Spleen (tissue), 11 donors: ENCODE measurements around the gene TENM4. TPM values are rescaled to one million over a fixed set of nuclear protein-coding genes. Genes with fewer than 3 reads are reported as not detected.

Experiments used
- DNase-seq: peaks from one replicate; pipeline ENCODE4 v3.0.0-alpha.2; 2020
- H3K27ac ChIP-seq, 8 donors: fragments of 200-600 bp; sonication (generic) in 7 of 8; 1 replicate in 4 of 8; 2 replicates in 4 of 8; pipeline versions ENCODE4 v1.5.0 to v1.8.0; 2016 to 2021; ENCODE audit warnings: inconsistent platforms in 4 of 8, mild to moderate bottlenecking in 4 of 8, moderate library complexity in 1 of 8
- H3K27me3 ChIP-seq, 7 donors: fragments of 200-600 bp; sonication (generic) in 6 of 7; replicated peaks in 1 of 7; 1 replicate in 4 of 7; 2 replicates in 3 of 7; pipeline versions ENCODE4 v1.5.0 to v1.8.0; 2016 to 2021; ENCODE audit warnings: inconsistent platforms in 3 of 7, mild to moderate bottlenecking in 1 of 7
- H3K36me3 ChIP-seq, 6 donors: fragments of 200-600 bp; sonication (generic) in 5 of 6; 1 replicate in 4 of 6; 2 replicates in 2 of 6; pipeline versions ENCODE4 v1.5.0 to v1.8.0; 2016 to 2021; ENCODE audit warnings: inconsistent platforms in 2 of 6
- H3K4me1 ChIP-seq, 6 donors: fragments of 200-600 bp; sonication (generic) in 5 of 6; 1 replicate in 3 of 6; 2 replicates in 3 of 6; pipeline versions ENCODE4 v1.5.0 to v1.8.0; 2016 to 2021; ENCODE audit warnings: inconsistent platforms in 3 of 6
- H3K4me3 ChIP-seq, 8 donors: fragments of 200-600 bp; sonication (generic) in 7 of 8; 1 replicate in 4 of 8; 2 replicates in 4 of 8; pipeline versions ENCODE4 v1.5.0 to v1.8.0; 2016 to 2021; ENCODE audit warnings: inconsistent platforms in 4 of 8, mild to moderate bottlenecking in 4 of 8, moderate library complexity in 2 of 8
- H3K9me3 ChIP-seq, 8 donors: fragments of 200-600 bp; sonication (generic) in 7 of 8; 1 replicate in 4 of 8; 2 replicates in 4 of 8; pipeline versions ENCODE4 v1.5.0 to v1.8.0; 2016 to 2021; ENCODE audit warnings: inconsistent platforms in 4 of 8
- CTCF ChIP-seq, 11 experiments: fragments of 200-600 bp in 7 of 11; fragments of 450-650 bp in 4 of 11; sonication (generic) in 4 of 11; IDR thresholded peaks in 8 of 11; conservative IDR thresholded peaks in 3 of 11; 1 replicate in 7 of 11; 2 replicates in 4 of 11; pipeline versions ENCODE4 v1.4.0 to v1.8.0; 2016 to 2021; ENCODE audit warnings: antibody characterized with exemption in 11 of 11, inconsistent platforms in 4 of 11, mild to moderate bottlenecking in 1 of 11
- POLR2A ChIP-seq, 3 donors: fragments of 450-650 bp; IDR thresholded peaks; one replicate each; pipeline ENCODE4 v1.5.1; 2017; ENCODE audit warnings: antibody characterized with exemption in 3 of 3, mild to moderate bottlenecking in 1 of 3
- POLR2AphosphoS5 ChIP-seq, 3 donors: sonication (generic); formaldehyde crosslinking; IDR thresholded peaks; one replicate each; pipeline ENCODE4 v1.5.1; 2017; ENCODE audit warnings: antibody characterized with exemption in 3 of 3
- WGBS, 5 donors: extraction: QIAGEN DNeasy Blood & Tissue Kit in 3 of 5; methylation state at CpG; one replicate each; pipeline versions ENCODE4 v1.1.5 to v1.1.7; 2013 to 2018; 5-methylcytosine and 5-hydroxymethylcytosine counted together
- intact Hi-C: fragments of 100-400 bp; cut with DNase I; formaldehyde crosslinking; loops from one replicate; pipeline ENCODE4 v1.15.0; 2023; ENCODE audit warnings: low total_unique reads
- polyA plus RNA-seq, 3 donors: library from polyadenylated mRNA; stranded (reverse); fragments of 200-250 nt; gene quantifications; one replicate each; pipeline ENCODE4 v1.2.1, GENCODE V29; 2013
- total RNA-seq, 7 donors: library from RNA; depleted of rRNA in 3 of 7; stranded (reverse); fragments of >200 nt in 3 of 7; fragmentation: NEBNext Ultra II Directional in 4 of 7; extraction: Animal tissue kit (Norgen Biotek cat#: 25700) in 4 of 7; gene quantifications; one replicate each; pipeline versions ENCODE4 v1.1.0 to v1.2.1, GENCODE V29; 2016 to 2021
- donor health status: healthy with polysubstance abuse.
- donor health status: DM: no; HTN: no; CAD: no; lungs with moderate emphysema.
- donor health status: DM: no; HTN: no; CAD: no.
- donor health status: Bipolar disorder and iron deficiency.
- donor health status: healthy.
- donor health status: DM: no; HTN: no; CAD: no.
- donor health status: DM: yes; HTN: yes; CAD: no.

TENM4 gene
- total and polyA plus RNA-seq, 10 donors, result 0.09 to 4.5 (median 1.2) TPM

GRCh38 chr11:78657968-78658839 lies 782.6 kb downstream of the TENM4 start:
- intact Hi-C loops, result no loop called here
- Histone ChIP-seq H3K36me3 (no peaks in the 10 kb centered on the region), H3K4me3 (no peak overlapping the region), H3K4me1 (no peaks in the 10 kb centered on the region), H3K9me3 (no peaks in the 10 kb centered on the region), H3K27me3 (no peaks in the 10 kb centered on the region), H3K27ac (no peak overlapping the region)
- no peak for DNase-seq
- 92 to 97% (median 94%) methylated on average over 29 to 31 of the region's 31 CpGs for WGBS, 5 donors
- no peak for TF ChIP-seq POLR2A (IDR thresholded peaks at IDR 0.05)
- no peak for TF ChIP-seq CTCF (IDR thresholded peaks at IDR 0.05 in 8 of 11, conservative IDR thresholded peaks at IDR 0.05 in 3 of 11)
- no peak for TF ChIP-seq POLR2AphosphoS5 (IDR thresholded peaks at IDR 0.05)

- no peaks in the 10 kb centered on the region for H3K27me3 ChIP-seq
- 71 to 86% (median 79%) methylated on average over 4 of the region's 4 CpGs for WGBS, 5 donors
- no peak for DNase-seq
- H3K4me1 ChIP-seq, result no peaks in the 10 kb centered on the region
- H3K4me3 ChIP-seq, result no peak overlapping the region
- TF ChIP-seq POLR2AphosphoS5 (IDR thresholded peaks at IDR 0.05) (no peak), POLR2A (IDR thresholded peaks at IDR 0.05) (no peak), CTCF (IDR thresholded peaks at IDR 0.05 in 8 of 11, conservative IDR thresholded peaks at IDR 0.05 in 3 of 11) (no peak)
- H3K9me3 ChIP-seq, result no peaks in the 10 kb centered on the region
- intact Hi-C loops, result no loop called here
- H3K27ac ChIP-seq, result no peak overlapping the region
- H3K36me3 ChIP-seq, result no peaks in the 10 kb centered on the region
Measured at GRCh38 chr11:78657441-78657840, 783.4 kb downstream of the TENM4 start.

GRCh38 chr11:78656984-78657383 lies 783.8 kb downstream of the TENM4 start:
- 82 to 89% (median 86%) methylated on average over 6 of the region's 6 CpGs for WGBS, 5 donors
- intact Hi-C loops, result no loop called here
- no peak for TF ChIP-seq POLR2AphosphoS5 (IDR thresholded peaks at IDR 0.05)
- TF ChIP-seq POLR2A (IDR thresholded peaks at IDR 0.05), result no peak
- no peak for TF ChIP-seq CTCF (IDR thresholded peaks at IDR 0.05 in 8 of 11, conservative IDR thresholded peaks at IDR 0.05 in 3 of 11)

GRCh38 chr11:78656327-78656726 lies 784.5 kb downstream of the TENM4 start:
- 74 to 81% (median 79%) methylated on average over 3 to 4 of the region's 4 CpGs for WGBS, 5 donors
- Histone ChIP-seq H3K27ac (no peak overlapping the region), H3K27me3 (no peaks in the 10 kb centered on the region), H3K36me3 (no peaks in the 10 kb centered on the region), H3K9me3 (no peaks in the 10 kb centered on the region), H3K4me3 (no peak overlapping the region), H3K4me1 (no peaks in the 10 kb centered on the region)
- DNase-seq, result no peak
- TF ChIP-seq POLR2AphosphoS5 (IDR thresholded peaks at IDR 0.05), result no peak
- no peak for TF ChIP-seq CTCF (IDR thresholded peaks at IDR 0.05 in 8 of 11, conservative IDR thresholded peaks at IDR 0.05 in 3 of 11)
- no peak for TF ChIP-seq POLR2A (IDR thresholded peaks at IDR 0.05)
- intact Hi-C loops, result no loop called here

More at GRCh38 chr11:78656984-78657383, 783.8 kb downstream of the TENM4 start:
- no peak overlapping the region for H3K4me3 ChIP-seq
- no peaks in the 10 kb centered on the region for H3K4me1 ChIP-seq
- no peaks in the 10 kb centered on the region for H3K9me3 ChIP-seq
- H3K36me3 ChIP-seq, result no peaks in the 10 kb centered on the region
- H3K27ac ChIP-seq, result no peak overlapping the region
- no peak for DNase-seq
- H3K27me3 ChIP-seq, result no peaks in the 10 kb centered on the region
